RWPE2 (cell line): ENCODE measurements around the gene ADIPOR1.

ENCODE experiments used
- ATAC-seq: fragments of 200-7000 bp; cut with Tn5 transposase; 3 replicates; pipeline ENCODE4 v1.9.1; 2021; ENCODE audit warnings: low read depth
- DNase-seq: peaks from one replicate; pipeline ENCODE4 v3.0.0-alpha.2; 2020; ENCODE audit warnings: low spot score
- H3K27ac ChIP-seq: fragments of 450-650 bp; 2 replicates; pipeline ENCODE4 v1.5.1; 2017; ENCODE audit warnings: mild to moderate bottlenecking; ENCODE audit not compliant: poor library complexity, severe bottlenecking
- H3K27me3 ChIP-seq: fragments of 250-450 bp; sonication (Bioruptor Pico); 2 replicates; pipeline ENCODE4 v1.5.1; 2021; ENCODE audit warnings: mild to moderate bottlenecking, moderate library complexity; ENCODE audit not compliant: insufficient read depth, poor library complexity, severe bottlenecking
- H3K36me3 ChIP-seq: fragments of 250-450 bp; sonication (Bioruptor Pico); 2 replicates; pipeline ENCODE4 v1.5.1; 2020; ENCODE audit warnings: low read depth, mild to moderate bottlenecking, moderate library complexity
- H3K4me1 ChIP-seq: fragments of 250-450 bp; sonication (Bioruptor Pico); 2 replicates; pipeline ENCODE4 v1.5.1; 2021; ENCODE audit warnings: mild to moderate bottlenecking, moderate library complexity; ENCODE audit not compliant: insufficient read depth, poor library complexity, severe bottlenecking
- H3K4me3 ChIP-seq: fragments of 250-450 bp; sonication (Bioruptor Pico); 2 replicates; pipeline ENCODE4 v1.5.1; 2021; ENCODE audit warnings: mild to moderate bottlenecking, moderate library complexity; ENCODE audit not compliant: severe bottlenecking
- H3K9me3 ChIP-seq: fragments of 250-450 bp; sonication (Bioruptor Pico); 2 replicates; pipeline ENCODE4 v1.5.1; 2021; ENCODE audit warnings: mild to moderate bottlenecking, moderate library complexity; ENCODE audit not compliant: severe bottlenecking
- TF ChIP-seq, protein P1 (sequence below): fragments of 450-650 bp; IDR thresholded peaks from one replicate; pipeline ENCODE4 v1.5.1; 2017; ENCODE audit warnings: mild to moderate bottlenecking, moderate library complexity; ENCODE audit not compliant: poor library complexity, severe bottlenecking

Gene ADIPOR1

DNA sequence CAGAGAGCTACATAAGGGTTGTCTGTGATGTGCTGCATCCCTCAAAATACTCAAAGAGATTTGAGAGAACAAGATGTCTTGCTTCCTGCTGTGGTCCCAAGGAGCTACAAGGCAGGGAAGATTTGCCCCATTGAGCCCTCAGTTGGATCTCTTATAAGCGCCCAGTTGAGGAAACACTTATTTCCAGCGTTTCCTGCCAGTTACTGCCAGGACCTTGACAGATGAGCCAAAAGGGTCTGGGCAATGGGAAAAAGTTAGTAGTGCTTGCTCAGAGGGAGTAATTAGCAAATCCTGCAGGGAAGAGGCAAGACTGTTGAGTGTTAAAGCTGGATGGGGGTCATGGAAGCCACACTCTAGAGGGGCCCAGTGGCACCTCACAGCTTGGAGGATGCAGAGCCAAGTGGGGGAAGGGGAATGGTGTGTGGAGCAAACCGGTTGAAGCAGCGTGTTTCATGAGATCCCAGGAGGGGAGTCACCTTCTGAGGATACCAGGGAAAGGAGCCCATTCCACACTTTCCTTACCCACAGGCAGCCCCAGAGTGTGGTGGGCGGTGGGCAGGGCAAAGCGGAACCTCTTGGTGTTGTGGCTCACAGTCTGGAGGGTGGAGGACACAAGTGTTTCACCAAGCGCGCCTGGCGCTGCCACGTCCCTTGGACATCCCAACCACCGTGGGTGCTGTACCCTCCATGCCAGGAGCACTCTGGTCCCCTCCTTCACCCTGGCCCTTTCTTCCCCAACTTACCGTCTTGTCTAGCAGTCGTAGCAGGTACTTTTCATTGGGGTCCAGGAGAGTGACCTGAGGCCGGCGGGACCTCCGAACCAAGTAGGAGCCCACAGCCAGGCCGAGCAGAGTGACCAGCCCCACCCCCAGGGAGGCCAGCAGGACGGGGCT, 8.1 kb upstream of the ADIPOR1 start:
- H3K36me3 ChIP-seq = peaks cover 15% of the 10 kb centered on the region
- peak overlapping the region; percentile 95 for H3K4me3 ChIP-seq
- DNase-seq (no peak), ATAC-seq (peak; percentile 4; the same call in 2 of the 3 replicates)
- H3K9me3 ChIP-seq = no peaks in the 10 kb centered on the region
- TF ChIP-seq, protein P1, sequence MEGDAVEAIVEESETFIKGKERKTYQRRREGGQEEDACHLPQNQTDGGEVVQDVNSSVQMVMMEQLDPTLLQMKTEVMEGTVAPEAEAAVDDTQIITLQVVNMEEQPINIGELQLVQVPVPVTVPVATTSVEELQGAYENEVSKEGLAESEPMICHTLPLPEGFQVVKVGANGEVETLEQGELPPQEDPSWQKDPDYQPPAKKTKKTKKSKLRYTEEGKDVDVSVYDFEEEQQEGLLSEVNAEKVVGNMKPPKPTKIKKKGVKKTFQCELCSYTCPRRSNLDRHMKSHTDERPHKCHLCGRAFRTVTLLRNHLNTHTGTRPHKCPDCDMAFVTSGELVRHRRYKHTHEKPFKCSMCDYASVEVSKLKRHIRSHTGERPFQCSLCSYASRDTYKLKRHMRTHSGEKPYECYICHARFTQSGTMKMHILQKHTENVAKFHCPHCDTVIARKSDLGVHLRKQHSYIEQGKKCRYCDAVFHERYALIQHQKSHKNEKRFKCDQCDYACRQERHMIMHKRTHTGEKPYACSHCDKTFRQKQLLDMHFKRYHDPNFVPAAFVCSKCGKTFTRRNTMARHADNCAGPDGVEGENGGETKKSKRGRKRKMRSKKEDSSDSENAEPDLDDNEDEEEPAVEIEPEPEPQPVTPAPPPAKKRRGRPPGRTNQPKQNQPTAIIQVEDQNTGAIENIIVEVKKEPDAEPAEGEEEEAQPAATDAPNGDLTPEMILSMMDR = no peak
- H3K27ac ChIP-seq = peak overlapping the region; percentile 52
- peaks cover 14% of the 10 kb centered on the region for H3K4me1 ChIP-seq
- H3K27me3 ChIP-seq = no peaks in the 10 kb centered on the region

DNA sequence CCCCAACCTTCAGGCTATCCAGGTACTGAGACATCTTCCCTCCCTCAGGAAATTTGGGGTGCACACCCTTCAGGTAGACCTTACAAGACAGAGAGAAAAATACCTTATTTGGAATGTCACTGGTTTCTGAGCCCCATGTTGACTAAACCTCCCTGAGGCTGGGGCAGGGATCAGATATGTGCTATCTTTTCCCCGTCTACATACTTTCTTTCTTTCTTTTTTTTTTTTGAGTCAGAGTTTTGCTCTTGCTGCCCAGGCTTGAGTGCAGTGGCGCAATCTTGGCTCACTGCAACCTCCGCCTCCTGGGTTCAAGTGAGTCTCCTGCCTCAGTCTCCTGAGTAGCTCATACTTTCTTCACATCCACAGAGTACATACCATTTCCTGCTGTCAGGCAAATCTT, 7.3 kb upstream of the ADIPOR1 start:
- DNase-seq (no peak), ATAC-seq (no peak)
- no peak overlapping the region for H3K4me3 ChIP-seq
- TF ChIP-seq, protein P1 = no peak
- H3K9me3 ChIP-seq = no peaks in the 10 kb centered on the region
- H3K4me1 ChIP-seq = peaks cover 14% of the 10 kb centered on the region
- H3K27ac ChIP-seq = peak overlapping the region; percentile 52
- no peaks in the 10 kb centered on the region for H3K27me3 ChIP-seq
- H3K36me3 ChIP-seq = peaks cover 15% of the 10 kb centered on the region

DNA sequence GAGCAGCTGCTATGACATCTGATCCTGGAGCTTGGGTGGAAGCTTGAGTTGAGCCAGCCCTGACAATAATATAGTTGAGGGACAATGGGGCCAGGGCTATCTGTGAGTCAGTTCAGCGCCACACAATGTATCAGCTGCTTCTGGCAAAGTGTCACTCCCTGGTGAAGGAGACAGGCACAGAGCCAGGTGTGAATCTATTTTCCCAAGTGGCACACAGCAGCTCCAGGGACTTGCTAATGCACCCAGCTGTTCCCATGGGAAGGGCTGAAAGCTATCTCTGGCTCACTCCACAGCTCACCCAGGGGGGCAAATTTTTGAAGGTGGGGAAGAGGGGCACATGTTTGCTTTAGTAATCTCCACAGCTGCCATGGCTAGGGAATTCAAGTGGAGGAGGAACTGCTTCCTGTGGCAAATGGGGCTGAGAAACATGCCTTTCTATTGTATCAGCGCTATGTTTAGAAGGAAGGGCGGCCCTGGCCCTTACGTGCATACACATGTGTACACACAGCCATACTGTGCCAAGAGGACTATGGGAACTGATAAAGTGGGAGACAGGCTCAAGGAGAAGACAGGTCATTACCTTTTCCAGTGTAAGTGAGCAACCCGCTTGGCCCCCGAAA, 6.8 kb upstream of the ADIPOR1 start:
- peaks cover 14% of the 10 kb centered on the region for H3K4me1 ChIP-seq
- peaks cover 15% of the 10 kb centered on the region for H3K36me3 ChIP-seq
- H3K27me3 ChIP-seq = no peaks in the 10 kb centered on the region
- H3K4me3 ChIP-seq = no peak overlapping the region
- DNase-seq (no peak), ATAC-seq (peak; percentile 24; the same call in 1 of the 3 replicates)
- no peaks in the 10 kb centered on the region for H3K9me3 ChIP-seq
- TF ChIP-seq, protein P1 = no peak
- peak overlapping the region; percentile 52 for H3K27ac ChIP-seq

DNA sequence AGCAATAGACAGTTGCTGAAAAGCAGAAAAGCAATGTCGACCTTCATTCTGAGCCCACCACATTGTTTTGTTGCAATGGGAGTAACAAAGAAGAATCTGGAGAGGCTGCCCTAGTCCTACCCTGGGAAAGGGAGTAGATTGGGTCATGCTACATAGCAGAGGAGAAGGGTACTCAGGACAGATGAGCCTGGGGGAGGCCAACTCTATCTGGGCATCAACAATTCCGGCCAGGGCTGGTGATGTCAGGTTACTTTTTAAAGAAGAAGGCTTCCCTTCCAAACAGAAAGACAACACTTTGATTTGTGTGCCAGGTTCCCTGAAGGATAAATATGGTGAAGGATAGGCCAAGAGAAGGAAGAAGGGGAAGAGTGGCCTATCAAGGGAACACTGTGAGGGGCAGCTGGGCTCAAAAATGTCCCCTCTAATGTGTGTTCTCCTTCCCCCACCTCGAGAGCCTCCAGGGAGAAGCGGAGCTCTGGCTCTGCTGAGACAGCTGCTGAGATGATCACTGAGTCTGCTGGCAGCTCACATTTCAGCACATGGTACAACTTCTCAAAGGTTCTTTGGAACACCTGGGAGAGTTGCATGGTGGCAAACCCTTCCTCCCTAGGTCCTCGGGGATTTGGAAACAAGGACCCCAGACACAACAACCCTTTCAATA, 3.2 kb upstream of the ADIPOR1 start:
- no peak overlapping the region for H3K4me3 ChIP-seq
- H3K27ac ChIP-seq = no peak overlapping the region
- H3K4me1 ChIP-seq = peaks cover 25% of the 10 kb centered on the region
- H3K27me3 ChIP-seq = no peaks in the 10 kb centered on the region
- no peaks in the 10 kb centered on the region for H3K9me3 ChIP-seq
- H3K36me3 ChIP-seq = peaks cover 15% of the 10 kb centered on the region
- no peak for ATAC-seq
- TF ChIP-seq, protein P1 = no peak
- DNase-seq = no peak
